ENCODE results near the gene ACSS3. TPM values are rescaled to one million over a fixed set of nuclear protein-coding genes. Genes with fewer than 3 reads are reported as not detected.

The ACSS3 gene
- total and polyA plus RNA-seq, 9 of the 15 experiments (the other 6 are each of a cell fraction or from before 2014, with no cell fraction given), result 0.40 TPM; not detected in 8

- Histone ChIP-seq H3K79me2 (ENCODE audit: control insufficient read depth, insufficient read depth, low read length) (no peaks in the 10 kb centered on the region), H4K20me1 (replicated peaks; ENCODE audit: control insufficient read depth, insufficient read depth, low read length) (no peaks in the 10 kb centered on the region), H3K9me1 (ENCODE audit: control insufficient read depth, insufficient read depth, low read length) (no peaks in the 10 kb centered on the region), H2AFZ (ENCODE audit: low read depth, low read length) (no peak overlapping the region), H3K9me3 (replicated peaks; ENCODE audit: control insufficient read depth, insufficient read depth, low read depth, low read length) (no peaks in the 10 kb centered on the region), H3K27me3 (ENCODE audit: control insufficient read depth in 2 of 2, insufficient read depth in 2 of 2, low read length in 2 of 2) (no peaks in the 10 kb centered on the region), H3K27ac (ENCODE audit: extremely low read depth, low read depth, low read length) (no peak overlapping the region), H3K4me1 (replicated peaks in 1 of 2; ENCODE audit: control insufficient read depth in 2 of 2, insufficient read depth in 2 of 2, low read length in 2 of 2) (no peaks in the 10 kb centered on the region), H3K4me3 (no peak overlapping the region), H3K4me2 (ENCODE audit: insufficient read depth, low read length) (no peak overlapping the region), H3K36me3 (ENCODE audit: control insufficient read depth, insufficient read depth, low read length) (no peaks in the 10 kb centered on the region), H3K9ac (ENCODE audit: insufficient read depth in 1 of 2, low read depth in 2 of 2, low read length in 2 of 2) (no peak overlapping the region)
- ChIA-PET CTCF (ENCODE audit: low intra/inter-chr PET ratio) (no interaction called here), POLR2A (no interaction called here)
- DNase-seq (ENCODE audit: extremely low read depth in 1 of 4, low spot score in 3 of 4), result no peak
- FAIRE-seq, result no peak
- intact Hi-C loops (cut with micrococcal nuclease), result no loop called here
- WGBS (ENCODE audit: insufficient coverage, low coverage, missing lambda C conversion rate), result 4% methylated on average over 7 of the region's 7 CpGs
- in situ Hi-C loops (cut with MboI), result no loop called here
- no peak for ATAC-seq
- no peak for TF ChIP-seq ZNF140 (CRISPR knock-in tag; IDR thresholded peaks at IDR 0.05)
- no peak for TF ChIP-seq MXI1 (IDR thresholded peaks at IDR 0.05; ENCODE audit: low read depth, low read length)
- no peak for TF ChIP-seq POLR2H (tag; IDR thresholded peaks at IDR 0.05; ENCODE audit: low read depth)
- TF ChIP-seq SMARCE1 (IDR thresholded peaks at IDR 0.05), result no peak
- TF ChIP-seq HDAC3 (IDR thresholded peaks at IDR 0.05; ENCODE audit: borderline replicate concordance, partially characterized antibody), result no peak
- TF ChIP-seq ZNF232 (CRISPR knock-in tag; IDR thresholded peaks at IDR 0.05), result no peak
- TF ChIP-seq CHCHD3 (CRISPR knock-in tag; IDR thresholded peaks at IDR 0.05), result no peak
- TF ChIP-seq ZNF146 (CRISPR knock-in tag; IDR thresholded peaks at IDR 0.05; ENCODE audit: unreplicated experiment), result no peak
- TF ChIP-seq CREM (IDR thresholded peaks at IDR 0.05; ENCODE audit: low read depth), result no peak
- TF ChIP-seq PHF8 (IDR thresholded peaks at IDR 0.05; ENCODE audit: borderline replicate concordance, low read length), result no peak
- TF ChIP-seq MEF2A (IDR thresholded peaks at IDR 0.05; ENCODE audit: control insufficient read depth, low read depth, low read length), result no peak
- no peak for TF ChIP-seq STAT5B (CRISPR knock-in tag; IDR thresholded peaks at IDR 0.05)
- no peak for TF ChIP-seq SNIP1 (IDR thresholded peaks at IDR 0.05; ENCODE audit: low read depth)
- TF ChIP-seq CBFA2T2 (conservative IDR thresholded peaks at IDR 0.05), result no peak
- no peak for TF ChIP-seq HMG20A (CRISPR knock-in tag; conservative IDR thresholded peaks at IDR 0.05)
- no peak for TF ChIP-seq SMC3 (conservative IDR thresholded peaks at IDR 0.05; ENCODE audit: insufficient read depth, low read depth, low read length)
- TF ChIP-seq ZNF212 (CRISPR knock-in tag; IDR thresholded peaks at IDR 0.05), result no peak
- TF ChIP-seq ZNF41 (CRISPR knock-in tag; conservative IDR thresholded peaks at IDR 0.05), result no peak
- no TSS peak for BruUV-seq (replicated peaks)
Measured at GRCh38 chr12:81083906-81084513, 6.1 kb downstream of the ACSS3 start.

Data from K562 (cell line).